Ectodermal cell (in vitro differentiated cells): ENCODE results near the gene MAPKAP1.

Source experiments
- H3K27ac ChIP-seq: 2 replicates; pipeline ENCODE4 v1.7.0; 2013; ENCODE audit warnings: mild to moderate bottlenecking, low read depth, low read length; ENCODE audit not compliant: insufficient read depth, poor library complexity, severe bottlenecking
- H3K27me3 ChIP-seq: 2 replicates; pipeline ENCODE4 v1.7.0; 2013; ENCODE audit warnings: mild to moderate bottlenecking, low read length; ENCODE audit not compliant: insufficient read depth, control insufficient read depth, poor library complexity, severe bottlenecking
- H3K36me3 ChIP-seq: one replicate; pipeline ENCODE4 v1.7.0; 2013; ENCODE audit warnings: low read length; ENCODE audit not compliant: control insufficient read depth, insufficient read depth
- H3K4me1 ChIP-seq: one replicate; pipeline ENCODE4 v1.7.0; 2013; ENCODE audit warnings: low read length; ENCODE audit not compliant: control insufficient read depth, insufficient read depth
- H3K4me3 ChIP-seq: 2 replicates; pipeline ENCODE4 v1.7.0; 2013; ENCODE audit warnings: low read depth, low read length, control low read depth; ENCODE audit not compliant: insufficient read depth
- H3K9me3 ChIP-seq: 2 replicates; pipeline ENCODE4 v1.7.0; 2013; ENCODE audit warnings: mild to moderate bottlenecking, low read length, moderate library complexity; ENCODE audit not compliant: control insufficient read depth
- WGBS, 2 experiments: methylation state at CpG; one replicate each; pipeline ENCODE4 v1.1.7; 2013; ENCODE audit warnings: missing lambda C conversion rate in 2 of 2; 5-methylcytosine and 5-hydroxymethylcytosine counted together

MAPKAP1 gene

DNA sequence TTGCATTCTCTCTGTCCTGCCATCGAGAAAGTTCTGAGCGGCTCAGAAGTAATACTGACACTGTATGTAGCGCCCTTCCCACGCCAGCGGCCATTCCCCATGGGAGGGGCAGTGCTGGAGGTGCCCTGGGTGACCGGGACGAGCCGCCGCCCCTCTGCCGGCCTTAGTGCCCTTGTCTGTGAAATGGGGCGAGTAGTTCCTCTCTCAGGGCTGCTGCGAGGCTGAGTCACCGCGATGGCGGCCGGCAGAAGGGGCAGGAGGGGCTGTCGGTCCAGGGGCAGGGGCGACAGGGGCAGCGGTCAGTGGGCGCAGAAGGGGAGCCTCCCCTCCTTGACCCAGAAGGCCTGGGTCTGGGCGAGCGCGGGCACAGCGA is 296.5 kb downstream of the MAPKAP1 start:
- Histone ChIP-seq H3K4me3 (no peak overlapping the region), H3K27ac (no peak overlapping the region), H3K9me3 (no peaks in the 10 kb centered on the region), H3K36me3 (no peaks in the 10 kb centered on the region), H3K4me1 (no peaks in the 10 kb centered on the region), H3K27me3 (peaks cover 22% of the 10 kb centered on the region)
- WGBS, 2 experiments: 95 to 96% methylated on average over 24 of the region's 24 CpGs

DNA sequence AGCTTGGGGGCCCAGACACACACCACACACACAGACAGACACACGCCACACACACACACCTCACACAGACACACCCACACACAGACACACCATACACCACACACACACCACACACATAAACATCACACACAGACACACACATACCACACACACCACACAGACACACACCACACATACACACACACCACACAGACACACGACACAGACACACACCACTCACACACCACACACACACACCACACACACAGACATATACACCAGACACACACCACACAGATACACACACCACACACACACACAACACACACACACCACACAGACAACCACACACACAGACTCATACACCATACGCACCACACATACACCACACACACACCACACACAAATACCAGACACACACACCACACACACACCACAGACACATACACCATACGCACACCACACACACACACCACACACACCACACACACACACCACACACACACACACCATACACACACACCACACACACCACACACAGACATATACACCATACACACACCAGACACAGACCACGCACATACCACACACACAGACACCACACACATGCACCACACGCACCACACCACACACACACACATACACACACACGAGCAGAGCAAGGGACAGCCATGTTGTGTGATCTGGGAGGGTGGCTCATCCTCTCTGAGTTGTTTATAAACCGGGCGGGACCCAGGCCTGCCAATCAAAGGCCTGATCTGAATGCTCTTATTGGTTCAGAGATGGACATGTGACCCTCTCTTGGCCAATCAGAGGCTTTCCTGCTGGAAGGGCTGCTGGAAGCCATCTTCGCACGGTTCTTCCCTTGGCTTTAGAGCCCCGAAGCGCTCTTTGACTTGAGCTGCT is 297.1 kb downstream of the MAPKAP1 start:
- no peaks in the 10 kb centered on the region for H3K36me3 ChIP-seq
- WGBS, 2 experiments: 92 to 93% methylated on average over 13 of the region's 13 CpGs
- H3K27me3 ChIP-seq: peaks cover 22% of the 10 kb centered on the region
- H3K27ac ChIP-seq: no peak overlapping the region
- no peaks in the 10 kb centered on the region for H3K9me3 ChIP-seq
- H3K4me1 ChIP-seq: no peaks in the 10 kb centered on the region
- H3K4me3 ChIP-seq: no peak overlapping the region

DNA sequence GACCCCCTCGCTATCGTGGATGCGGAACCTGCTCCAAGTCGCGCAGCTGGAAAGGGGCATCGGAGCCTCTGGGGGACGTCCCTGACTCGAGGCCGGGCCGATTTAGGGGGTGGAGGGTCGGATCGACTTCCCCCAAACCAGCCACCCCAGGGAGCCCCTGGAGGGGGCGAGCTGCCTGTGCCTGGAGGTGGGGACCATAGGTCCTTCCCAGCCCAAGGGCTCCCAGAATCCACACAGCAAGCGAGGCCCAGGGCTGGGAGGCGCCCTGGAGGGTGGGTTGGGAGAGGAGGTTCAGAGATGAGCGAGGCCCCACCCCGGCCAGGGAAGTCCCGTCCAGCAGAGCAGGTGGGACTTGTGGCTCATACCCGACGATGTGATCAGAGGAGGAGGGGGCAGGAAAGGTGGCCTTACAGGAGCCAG is 297.8 kb downstream of the MAPKAP1 start:
- no peaks in the 10 kb centered on the region for H3K4me1 ChIP-seq
- 88 to 89% methylated on average over 20 of the region's 20 CpGs for WGBS, 2 experiments
- H3K27ac ChIP-seq: no peak overlapping the region
- H3K4me3 ChIP-seq: no peak overlapping the region
- no peaks in the 10 kb centered on the region for H3K36me3 ChIP-seq
- peaks cover 22% of the 10 kb centered on the region for H3K27me3 ChIP-seq
- H3K9me3 ChIP-seq: no peaks in the 10 kb centered on the region

DNA sequence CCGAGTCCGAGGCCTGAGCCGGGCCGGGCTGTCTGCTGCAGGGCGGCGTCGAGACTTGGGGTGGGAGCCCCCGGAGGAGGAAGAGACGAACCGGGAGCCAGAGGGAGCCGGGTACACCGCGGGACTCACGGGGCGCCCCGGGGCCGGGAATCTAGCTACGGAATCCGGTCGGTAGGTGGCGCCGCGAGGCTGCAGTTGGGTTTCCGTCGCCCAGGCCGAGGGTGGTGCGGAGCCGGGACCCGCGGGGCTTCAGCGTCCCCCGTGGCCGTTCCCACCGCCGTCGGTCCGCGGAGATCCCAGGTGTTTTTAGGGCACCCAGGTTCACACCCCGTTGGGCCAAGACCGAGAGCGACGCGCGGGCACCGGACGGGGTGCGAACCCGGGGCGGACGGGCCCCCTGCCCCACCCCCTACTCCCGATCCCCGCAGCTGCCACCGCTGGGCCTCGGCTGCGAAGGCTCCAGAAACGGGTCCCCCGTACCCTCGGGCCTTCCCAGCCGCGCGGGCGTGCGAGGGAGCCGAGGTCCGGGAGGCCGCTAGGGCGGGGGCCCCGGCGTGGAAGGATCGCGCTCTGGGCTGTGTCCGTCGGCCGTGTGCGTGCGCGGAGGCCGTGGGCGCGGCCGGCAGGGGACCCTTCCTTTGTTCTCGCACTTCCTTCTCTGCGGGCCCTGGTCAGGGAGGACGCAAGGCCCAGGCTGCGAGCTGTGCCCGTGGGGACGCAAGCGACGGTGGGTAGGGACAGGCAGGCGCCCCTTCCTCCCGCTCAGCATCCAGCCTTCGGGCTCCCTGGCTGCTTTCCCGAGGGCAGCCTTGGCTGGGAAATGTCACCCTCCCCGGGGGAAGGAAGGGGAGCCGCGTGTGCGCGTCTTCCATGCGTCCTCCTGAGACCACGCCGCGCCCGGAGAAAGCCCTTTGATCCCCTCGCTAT is 298.8 kb downstream of the MAPKAP1 start:
- Histone ChIP-seq H3K4me3 (peak overlapping the region; percentile 47), H3K36me3 (no peaks in the 10 kb centered on the region), H3K9me3 (no peaks in the 10 kb centered on the region), H3K27me3 (peaks cover 22% of the 10 kb centered on the region), H3K4me1 (no peaks in the 10 kb centered on the region), H3K27ac (no peak overlapping the region)
- WGBS, 2 experiments: 10 to 11% methylated on average over 104 of the region's 104 CpGs

DNA sequence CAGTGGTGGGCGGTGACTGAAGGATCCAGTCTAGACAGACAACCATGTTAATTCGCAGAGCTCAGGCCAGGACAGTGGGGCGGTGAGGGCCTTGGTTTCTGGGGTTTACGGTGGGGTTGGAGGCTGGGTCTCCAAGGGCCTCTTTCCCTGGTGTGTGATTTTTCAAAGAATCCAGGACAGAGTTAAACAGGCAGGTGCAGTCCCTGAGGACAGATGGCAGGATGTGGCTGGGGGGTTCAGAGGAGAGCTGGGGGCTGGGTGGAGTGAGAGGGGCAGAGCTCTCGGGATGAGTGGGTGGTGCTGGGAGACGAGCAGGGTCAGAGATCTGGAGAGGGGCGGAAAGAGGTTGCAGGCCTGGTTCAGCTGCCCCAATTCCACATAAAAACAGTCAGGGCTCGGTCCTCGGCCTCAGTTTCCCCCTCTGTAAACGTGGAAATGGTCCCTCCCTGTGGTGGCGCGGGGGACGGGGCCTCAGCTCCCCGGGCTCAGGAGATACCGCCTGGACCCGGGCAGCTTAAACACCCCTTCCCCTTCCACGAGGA is 299.5 kb downstream of the MAPKAP1 start:
- no peak overlapping the region for H3K27ac ChIP-seq
- no peaks in the 10 kb centered on the region for H3K4me1 ChIP-seq
- H3K36me3 ChIP-seq: no peaks in the 10 kb centered on the region
- 58 to 59% methylated on average over 17 of the region's 17 CpGs for WGBS, 2 experiments
- peaks cover 22% of the 10 kb centered on the region for H3K27me3 ChIP-seq
- peak overlapping the region; percentile 47 for H3K4me3 ChIP-seq
- H3K9me3 ChIP-seq: no peaks in the 10 kb centered on the region

DNA sequence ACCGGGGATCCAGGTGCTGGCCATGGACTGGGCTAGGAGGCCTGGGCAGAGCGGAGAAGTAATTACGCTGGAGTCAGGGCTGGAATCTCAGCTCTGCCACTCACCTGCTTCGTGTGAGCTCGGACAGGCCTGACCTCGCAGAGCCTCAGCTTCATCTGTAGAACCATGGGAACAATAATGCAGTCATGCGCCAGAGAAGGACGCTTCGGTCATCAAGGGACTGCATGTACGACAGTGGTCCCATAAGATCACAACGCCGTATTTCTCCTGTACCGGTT is 300.3 kb downstream of the MAPKAP1 start:
- H3K9me3 ChIP-seq: no peaks in the 10 kb centered on the region
- WGBS, 2 experiments: 95% methylated on average over 13 of the region's 13 CpGs
- H3K27ac ChIP-seq: no peak overlapping the region
- no peak overlapping the region for H3K4me3 ChIP-seq
- no peaks in the 10 kb centered on the region for H3K36me3 ChIP-seq
- H3K27me3 ChIP-seq: peaks cover 22% of the 10 kb centered on the region
- H3K4me1 ChIP-seq: no peaks in the 10 kb centered on the region

DNA sequence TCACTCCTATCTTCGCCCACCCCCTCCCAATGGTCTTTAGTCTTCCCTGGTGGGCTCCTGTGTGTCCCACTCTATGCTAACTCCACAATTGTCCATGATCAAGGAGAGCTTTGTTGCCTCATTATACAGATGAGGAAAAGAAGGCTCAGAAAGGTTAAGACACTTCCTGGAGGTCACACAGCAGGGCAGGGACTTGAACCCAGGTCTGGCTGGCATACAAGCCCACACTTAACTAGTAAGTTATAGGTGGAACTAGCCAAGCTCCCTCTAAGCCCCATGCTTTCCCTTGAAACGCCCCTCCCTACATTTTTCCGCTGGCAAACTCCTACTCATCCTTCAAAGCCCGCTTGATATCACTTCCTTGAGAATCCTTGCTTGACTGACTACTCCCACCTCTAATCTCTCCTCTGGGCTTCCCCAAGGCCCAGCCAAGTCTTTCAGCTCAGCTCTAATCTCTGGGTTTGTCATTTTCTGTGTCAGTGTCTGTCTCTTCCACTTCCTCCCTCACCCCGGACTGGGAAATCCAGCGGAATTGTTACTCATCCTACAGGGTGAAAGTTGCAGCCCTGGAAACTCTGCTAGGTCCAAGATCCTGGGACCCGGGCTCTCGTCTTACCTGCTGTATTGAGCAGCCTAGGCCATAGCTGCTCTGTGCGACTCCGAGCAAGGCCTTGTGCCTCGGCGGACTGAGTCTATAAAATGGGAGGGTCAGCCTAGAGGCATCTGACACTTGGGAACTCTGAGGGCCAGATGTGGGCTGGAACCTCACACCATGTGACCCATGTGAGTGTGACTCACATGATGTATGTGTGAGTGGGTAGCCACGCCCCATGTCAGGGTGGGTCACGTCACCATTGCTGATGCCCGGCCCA is 300.8 kb downstream of the MAPKAP1 start:
- 94 to 95% methylated on average over 15 of the region's 15 CpGs for WGBS, 2 experiments
- H3K9me3 ChIP-seq: no peaks in the 10 kb centered on the region
- no peak overlapping the region for H3K27ac ChIP-seq

DNA sequence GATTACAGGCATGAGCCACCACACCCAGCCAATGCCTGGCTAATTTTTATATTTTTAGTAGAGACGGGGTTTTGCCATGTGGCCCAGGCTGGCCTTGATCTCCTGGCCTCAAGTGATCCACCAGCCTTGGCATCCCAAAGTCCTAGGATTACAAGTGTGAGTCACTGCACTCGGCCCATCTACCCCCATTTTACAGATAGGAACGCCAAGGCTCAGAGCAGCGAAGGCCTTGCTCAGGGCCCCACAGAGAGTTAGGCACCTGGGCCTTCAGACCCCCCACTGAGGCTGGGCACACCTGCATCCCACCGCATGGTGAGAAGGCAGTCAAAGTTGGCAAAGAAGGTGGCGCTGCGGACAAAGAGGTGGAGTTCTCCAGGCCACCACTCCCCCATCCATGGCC is 302.3 kb downstream of the MAPKAP1 start:
- Histone ChIP-seq H3K4me3 (no peak overlapping the region), H3K4me1 (no peaks in the 10 kb centered on the region), H3K9me3 (no peaks in the 10 kb centered on the region), H3K27ac (no peak overlapping the region), H3K36me3 (no peaks in the 10 kb centered on the region), H3K27me3 (peaks cover 22% of the 10 kb centered on the region)
- WGBS, 2 experiments: 91% methylated on average over 7 of the region's 7 CpGs

More for the DNA sequence above, 300.8 kb downstream of the MAPKAP1 start:
- Histone ChIP-seq H3K4me1 (no peaks in the 10 kb centered on the region), H3K36me3 (no peaks in the 10 kb centered on the region), H3K27me3 (peaks cover 22% of the 10 kb centered on the region), H3K4me3 (no peak overlapping the region)

DNA sequence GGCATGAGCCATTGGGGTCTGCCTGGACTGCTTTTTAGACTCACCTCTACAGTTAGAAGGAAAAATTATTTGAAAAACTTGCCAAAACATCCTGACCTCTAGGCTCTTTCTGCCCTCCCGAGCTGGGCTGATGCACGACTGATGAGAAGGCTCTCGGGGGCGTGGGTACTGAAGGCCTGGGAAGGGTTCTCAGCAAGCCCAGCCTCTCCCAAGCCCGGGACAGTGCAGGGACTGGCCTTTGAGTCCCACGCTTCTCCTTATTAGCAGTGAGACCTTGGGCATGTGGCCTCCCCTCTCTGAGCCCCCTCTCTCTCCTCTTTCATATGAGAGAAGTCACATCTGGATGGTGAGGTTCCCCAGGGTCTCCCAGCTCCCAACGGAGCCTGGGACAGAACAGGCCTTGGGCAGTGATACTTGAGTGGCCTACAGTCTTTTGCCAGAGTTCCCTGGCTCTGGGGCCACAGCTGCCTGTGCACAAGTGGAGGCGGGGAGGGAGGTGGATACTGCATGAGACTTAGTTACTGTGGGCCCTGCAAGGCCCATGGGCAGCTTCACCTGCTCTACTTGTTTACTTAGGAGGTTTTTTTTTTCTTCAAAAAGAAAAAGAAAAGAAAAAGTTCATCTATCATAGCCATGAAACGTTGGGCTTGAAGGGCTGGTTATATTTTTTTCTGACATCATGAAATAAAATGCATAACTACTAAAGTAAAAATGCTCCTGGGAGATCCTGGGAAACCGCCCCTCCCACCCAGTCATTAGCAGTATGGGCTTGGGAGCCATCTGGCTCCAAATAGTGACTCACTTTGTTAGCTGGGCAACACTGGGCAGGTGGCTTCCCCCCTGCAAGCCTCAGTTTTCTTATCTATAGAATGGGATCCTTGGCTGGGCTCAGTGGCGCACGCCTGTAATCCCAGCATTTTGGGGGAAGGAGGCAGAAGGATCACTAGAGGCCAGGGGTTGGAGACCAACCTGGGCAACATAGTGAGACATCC is 306.0 kb downstream of the MAPKAP1 start:
- H3K4me1 ChIP-seq: no peaks in the 10 kb centered on the region
- no peaks in the 10 kb centered on the region for H3K27me3 ChIP-seq
- no peak overlapping the region for H3K27ac ChIP-seq
- H3K36me3 ChIP-seq: no peaks in the 10 kb centered on the region
- no peak overlapping the region for H3K4me3 ChIP-seq
- 87 to 88% methylated on average over 11 of the region's 12 CpGs for WGBS, 2 experiments
- H3K9me3 ChIP-seq: no peaks in the 10 kb centered on the region
